Measurements from ENCODE around the gene FOLR3. TPM values are rescaled to one million over a fixed set of nuclear protein-coding genes. Genes with fewer than 3 reads are reported as not detected.

The FOLR3 gene
- total and polyA plus RNA-seq, 9 of the 15 experiments (the other 6 are each of a cell fraction or from before 2014, with no cell fraction given), result not detected

DNA sequence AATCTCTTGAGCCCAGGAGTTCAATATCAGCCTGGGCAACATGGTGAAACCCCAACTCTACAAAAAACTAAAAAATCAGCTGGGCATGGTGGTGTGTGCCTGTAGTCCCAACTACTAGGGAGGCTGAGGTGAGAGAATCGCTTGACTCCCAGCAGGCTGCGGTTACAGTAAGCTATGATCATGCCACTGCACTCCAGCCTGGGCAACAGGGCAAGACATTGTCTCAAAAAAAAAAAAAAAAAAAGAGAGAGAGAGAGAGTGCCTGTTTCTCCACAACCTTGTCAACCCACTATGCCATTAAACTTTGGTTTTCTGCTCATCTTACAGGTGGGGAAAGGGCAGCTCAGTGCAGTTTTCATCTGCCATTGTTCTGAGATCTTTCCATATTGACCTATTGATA, 5.1 kb downstream of the FOLR3 start:
- H3K9me3 ChIP-seq (replicated peaks; ENCODE audit: control insufficient read depth, insufficient read depth, low read depth, low read length), result no peaks in the 10 kb centered on the region
- intact Hi-C loops (cut with micrococcal nuclease), result no loop called here
- H2AFZ ChIP-seq (ENCODE audit: low read depth, low read length), result no peak overlapping the region
- no peaks in the 10 kb centered on the region for H3K9me1 ChIP-seq (ENCODE audit: control insufficient read depth, insufficient read depth, low read length)
- ATAC-seq, result no peak
- WGBS (ENCODE audit: insufficient coverage, low coverage, missing lambda C conversion rate), result 46% methylated on average over 2 of the region's 2 CpGs
- TF ChIP-seq, protein P1, sequence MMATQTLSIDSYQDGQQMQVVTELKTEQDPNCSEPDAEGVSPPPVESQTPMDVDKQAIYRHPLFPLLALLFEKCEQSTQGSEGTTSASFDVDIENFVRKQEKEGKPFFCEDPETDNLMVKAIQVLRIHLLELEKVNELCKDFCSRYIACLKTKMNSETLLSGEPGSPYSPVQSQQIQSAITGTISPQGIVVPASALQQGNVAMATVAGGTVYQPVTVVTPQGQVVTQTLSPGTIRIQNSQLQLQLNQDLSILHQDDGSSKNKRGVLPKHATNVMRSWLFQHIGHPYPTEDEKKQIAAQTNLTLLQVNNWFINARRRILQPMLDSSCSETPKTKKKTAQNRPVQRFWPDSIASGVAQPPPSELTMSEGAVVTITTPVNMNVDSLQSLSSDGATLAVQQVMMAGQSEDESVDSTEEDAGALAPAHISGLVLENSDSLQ (IDR thresholded peaks at IDR 0.05), result no peak
- TF ChIP-seq, protein P2, sequence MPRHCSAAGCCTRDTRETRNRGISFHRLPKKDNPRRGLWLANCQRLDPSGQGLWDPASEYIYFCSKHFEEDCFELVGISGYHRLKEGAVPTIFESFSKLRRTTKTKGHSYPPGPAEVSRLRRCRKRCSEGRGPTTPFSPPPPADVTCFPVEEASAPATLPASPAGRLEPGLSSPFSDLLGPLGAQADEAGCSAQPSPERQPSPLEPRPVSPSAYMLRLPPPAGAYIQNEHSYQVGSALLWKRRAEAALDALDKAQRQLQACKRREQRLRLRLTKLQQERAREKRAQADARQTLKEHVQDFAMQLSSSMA (CRISPR knock-in tag; IDR thresholded peaks at IDR 0.05), result no peak
- TF ChIP-seq RBM14 (IDR thresholded peaks at IDR 0.05; ENCODE audit: borderline replicate concordance, insufficient read depth, low read depth, low read length), result no peak
- no peak for TF ChIP-seq XRCC4 (IDR thresholded peaks at IDR 0.05; ENCODE audit: extremely low read depth, insufficient read depth, insufficient read length)
- no peak for TF ChIP-seq CREB1 (IDR thresholded peaks at IDR 0.05)
- no peak for TF ChIP-seq CREB1 (CRISPR knock-in tag; IDR thresholded peaks at IDR 0.05)
- TF ChIP-seq STAG1 (CRISPR knock-in tag; IDR thresholded peaks at IDR 0.05; ENCODE audit: borderline replicate concordance), result no peak
- no peak for TF ChIP-seq LCOR (CRISPR knock-in tag; IDR thresholded peaks at IDR 0.05)
- no peak for TF ChIP-seq KAT2B (IDR thresholded peaks at IDR 0.05; ENCODE audit: low read depth, low read length)
- no peak for DNase-seq (ENCODE audit: extremely low read depth in 1 of 4, low spot score in 3 of 4)
- no peaks in the 10 kb centered on the region for H3K27me3 ChIP-seq (ENCODE audit: control insufficient read depth in 2 of 2, insufficient read depth in 2 of 2, low read length in 2 of 2)
- peaks cover 3 to 4% of the 10 kb centered on the region in 2 experiments; a peak in 3 of 5 replicates for H3K4me1 ChIP-seq (replicated peaks in 1 of 2; ENCODE audit: control insufficient read depth in 2 of 2, insufficient read depth in 2 of 2, low read length in 2 of 2)
- H3K4me2 ChIP-seq (ENCODE audit: insufficient read depth, low read length), result no peak overlapping the region
- no peak for FAIRE-seq
- CTCF ChIA-PET (ENCODE audit: low intra/inter-chr PET ratio), result no interaction called here
- H3K27ac ChIP-seq (ENCODE audit: extremely low read depth, low read depth, low read length), result no peak overlapping the region
- no peaks in the 10 kb centered on the region for H4K20me1 ChIP-seq (replicated peaks; ENCODE audit: control insufficient read depth, insufficient read depth, low read length)
- POLR2A ChIA-PET, result interaction anchor here (1.2 to 1.7 kb wide), 2 partner anchors 28 to 83 kb away, joined by 3 read pairs; partner anchors contain the start of gene ANAPC15
- H3K9ac ChIP-seq (ENCODE audit: insufficient read depth in 1 of 2, low read depth in 2 of 2, low read length in 2 of 2), result no peak overlapping the region
- H3K79me2 ChIP-seq (ENCODE audit: control insufficient read depth, insufficient read depth, low read length), result no peaks in the 10 kb centered on the region
- no peaks in the 10 kb centered on the region for H3K36me3 ChIP-seq (ENCODE audit: control insufficient read depth, insufficient read depth, low read length)
- BruUV-seq (replicated peaks), result no TSS peak
- in situ Hi-C loops (cut with MboI), result no loop called here
- H3K4me3 ChIP-seq, result no peak overlapping the region
